Activated CD4-positive, alpha-beta T cell treated with anti-CD3 and anti-CD28 coated beads, Interleukin-2, amount 50 U/mL, for 48 hours (primary cell): ENCODE data around the gene BPI.
"Not testable (repeated sequence)": the region's sequence is repeated elsewhere in the genome, so short reads cannot be mapped to it uniquely, and the experiment has no call there.

Experiments
- DNase-seq, 2 experiments: peaks; one replicate each; pipeline ENCODE4 v3.0.0-alpha.2; 2020

The BPI gene

GRCh38 chr20:38373231-38373867 is 69.4 kb downstream of the BPI start:
- DNase-seq: no peak

- no peak for DNase-seq
Measured at GRCh38 chr20:38373898-38374297, 69.9 kb downstream of the BPI start.

GRCh38 chr20:38377039-38377685 is 73.2 kb downstream of the BPI start:
- DNase-seq: no peak

- not testable (repeated sequence) for DNase-seq
Measured at GRCh38 chr20:38377838-38378237, 73.9 kb downstream of the BPI start.

- no peak for DNase-seq
Measured at GRCh38 chr20:38383147-38383546, 79.2 kb downstream of the BPI start.

GRCh38 chr20:38386004-38386403 is 82.0 kb downstream of the BPI start:
- no peak for DNase-seq

GRCh38 chr20:38386851-38387250 is 82.9 kb downstream of the BPI start:
- DNase-seq: no peak
